Vagina (tissue), 2 donors: ENCODE data around the gene SYT12.

Source experiments
- CTCF ChIP-seq, 3 experiments: fragments of 450-650 bp in 2 of 3; fragments of 200-600 bp in 1 of 3; sonication (generic) in 1 of 3; IDR thresholded peaks; one replicate each; pipeline ENCODE4 v1.5.1; 2017 to 2019; ENCODE audit warnings: antibody characterized with exemption in 3 of 3, mild to moderate bottlenecking in 2 of 3, moderate library complexity in 2 of 3
- POLR2A ChIP-seq, 2 donors: fragments of 450-650 bp; IDR thresholded peaks; one replicate each; pipeline ENCODE4 v1.6.1; 2017; ENCODE audit warnings: antibody characterized with exemption in 2 of 2, mild to moderate bottlenecking in 2 of 2, moderate library complexity in 2 of 2

GRCh38 chr11:67013511-67014045 is 9.4 kb upstream of the SYT12 start:
- TF ChIP-seq CTCF (IDR thresholded peaks at IDR 0.05): no peak
- no peak for TF ChIP-seq POLR2A (IDR thresholded peaks at IDR 0.05)
